GM21717 (cell line): ENCODE measurements around the gene TFPI.

Experiments used
- ATAC-seq: cut with Tn5 transposase; IDR thresholded peaks from one replicate; pipeline ENCODE4 v1.9.1; 2021; ENCODE audit warnings: mild to moderate bottlenecking, moderate library complexity; ENCODE audit not compliant: unreplicated experiment

The TFPI gene

DNA sequence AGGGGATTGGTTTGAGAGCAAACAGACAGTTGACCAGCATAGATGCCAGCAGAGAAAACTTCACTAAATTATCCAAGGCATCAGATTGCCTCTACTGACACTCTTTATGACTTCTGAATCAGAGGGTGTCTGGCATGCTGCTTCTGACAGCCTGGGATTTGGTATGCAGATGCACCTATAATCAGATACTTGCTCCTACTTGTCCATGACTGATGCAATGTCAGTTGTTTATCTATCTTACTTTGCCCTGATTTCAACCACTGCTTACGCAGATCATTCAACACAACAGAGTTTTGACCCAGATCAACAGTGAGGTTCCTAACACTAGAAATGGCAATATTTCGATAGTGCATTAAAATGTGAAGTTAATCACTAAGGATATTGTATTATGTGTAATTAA is 83.5 kb downstream of the TFPI start:
- no peak for ATAC-seq

DNA sequence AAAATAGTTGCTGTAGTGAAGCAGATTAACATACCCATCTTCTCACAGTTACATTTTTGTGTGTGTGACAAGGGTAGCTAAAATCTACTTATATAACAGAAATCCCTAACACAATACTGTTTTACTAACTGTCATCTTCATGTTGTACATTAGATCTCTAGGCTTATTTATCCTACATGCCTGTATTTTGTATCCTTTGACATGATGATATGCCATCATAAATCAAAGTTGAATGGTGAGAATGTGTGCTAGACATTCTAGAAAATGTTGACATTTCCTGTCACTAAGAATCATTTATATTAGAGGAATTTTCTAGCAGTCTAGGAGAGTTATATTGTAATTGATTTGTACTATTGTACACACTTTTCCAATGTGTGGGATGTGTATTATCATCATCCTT is 84.7 kb downstream of the TFPI start:
- no peak for ATAC-seq

DNA sequence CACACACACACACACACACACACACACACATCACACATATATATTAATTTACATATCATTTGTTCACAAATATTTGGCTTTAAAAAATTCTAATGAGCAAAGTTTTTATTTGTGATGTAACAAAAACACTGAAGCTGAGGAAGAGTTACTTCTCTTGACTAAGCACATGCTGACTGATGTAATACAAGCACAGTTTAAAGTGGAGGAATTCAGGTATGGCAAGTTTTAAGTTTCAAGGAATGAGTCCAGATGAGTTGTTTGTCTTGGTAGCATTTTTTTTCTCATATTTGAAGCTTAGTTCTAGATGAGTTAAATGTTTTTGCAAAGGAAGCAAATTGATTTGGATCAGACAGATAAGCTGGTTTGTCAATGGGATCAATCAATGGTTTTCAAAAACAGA is 86.0 kb downstream of the TFPI start:
- ATAC-seq: no peak

DNA sequence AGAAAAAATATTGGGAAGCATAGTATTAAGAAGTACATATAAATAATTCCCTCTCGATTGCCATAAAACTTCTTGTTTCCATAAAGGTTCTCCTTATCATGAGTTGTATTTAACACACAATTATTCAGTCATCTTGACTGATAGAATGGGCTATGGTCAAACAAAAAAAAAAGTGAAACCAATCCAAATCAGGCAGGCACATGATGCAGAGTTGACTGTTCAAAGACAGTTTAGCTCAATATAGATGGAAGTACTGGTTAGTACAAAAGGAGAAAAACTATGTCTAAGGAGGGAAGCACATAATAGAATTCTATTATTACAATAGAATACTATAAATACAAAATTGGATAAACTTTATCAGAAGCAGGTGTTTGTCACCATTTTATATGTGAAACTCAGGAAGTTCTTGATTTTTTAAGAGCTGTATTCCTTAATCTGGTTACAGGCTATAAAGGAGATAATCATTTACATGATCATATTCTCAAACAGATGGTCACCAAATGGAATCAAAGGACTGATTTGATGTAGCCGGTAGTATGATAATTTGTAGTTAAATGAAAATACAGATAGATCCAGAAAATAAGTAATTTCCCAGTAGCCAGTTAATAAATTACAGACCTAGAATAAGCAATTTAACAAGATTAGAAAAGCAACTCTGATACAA is 88.0 kb downstream of the TFPI start:
- peak; percentile 62 for ATAC-seq

DNA sequence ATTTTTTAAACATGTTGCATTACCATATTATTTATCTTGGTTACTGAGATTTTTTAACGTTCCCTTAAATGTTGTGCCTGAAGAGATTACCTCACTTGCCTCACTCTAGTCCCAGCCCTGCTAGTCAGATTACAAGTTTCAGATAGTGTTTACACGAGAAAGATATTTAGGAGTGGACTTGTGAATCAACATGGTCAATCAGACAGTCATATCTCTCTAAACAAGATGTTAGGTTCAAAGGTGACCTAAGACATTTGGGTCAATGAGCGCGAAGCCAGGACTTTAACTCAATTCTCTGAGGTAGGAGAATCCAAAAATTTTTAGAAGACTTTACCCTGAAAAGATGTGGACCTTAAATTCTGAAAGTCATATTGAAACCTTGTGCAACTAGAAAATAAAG is 91.4 kb downstream of the TFPI start:
- ATAC-seq: no peak

DNA sequence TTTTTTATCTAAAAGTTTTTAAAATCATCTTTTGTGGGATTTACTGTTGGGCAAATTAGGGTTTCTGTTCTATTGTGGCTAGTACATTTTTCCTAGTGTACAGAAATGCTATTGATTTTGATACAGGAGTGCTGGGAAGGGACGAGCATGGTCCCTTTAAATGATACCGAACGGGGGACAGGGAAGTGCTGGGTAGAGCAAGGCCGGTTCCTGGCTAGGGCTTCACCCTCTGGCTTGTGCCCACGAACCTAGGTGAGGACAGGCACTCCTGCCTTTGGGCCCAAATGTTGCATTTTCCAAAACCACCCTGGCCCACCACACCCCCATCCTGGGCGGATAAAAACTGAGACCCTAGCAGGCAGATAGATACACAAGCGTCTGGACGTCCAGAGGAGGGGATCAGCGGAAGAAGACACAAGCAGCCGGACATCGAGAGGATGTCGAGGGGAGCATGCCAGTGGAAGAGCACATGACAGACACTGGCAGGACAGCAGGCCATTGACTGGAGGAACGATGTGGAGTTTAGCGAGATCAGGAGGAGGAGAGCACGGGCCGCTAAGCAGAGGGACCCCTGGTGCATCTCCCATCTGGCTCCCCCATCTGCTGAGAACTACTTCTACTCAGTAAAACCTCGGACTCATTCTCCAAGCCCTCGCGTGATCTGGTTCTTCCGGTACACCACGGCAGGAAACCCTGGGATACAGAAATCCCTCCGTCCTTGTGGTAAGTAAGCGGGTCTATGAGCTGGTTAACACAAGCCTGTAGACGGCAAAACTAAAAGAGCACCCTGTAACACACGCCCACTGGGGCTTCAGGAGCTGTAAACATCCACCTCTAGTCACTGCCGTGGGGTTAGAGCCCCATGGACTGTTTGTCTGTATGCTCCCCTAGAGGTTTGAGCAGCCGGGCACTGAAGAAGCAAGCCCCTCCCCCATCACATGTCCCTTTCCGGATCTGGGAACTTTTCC is 92.7 kb downstream of the TFPI start:
- ATAC-seq: no peak

DNA sequence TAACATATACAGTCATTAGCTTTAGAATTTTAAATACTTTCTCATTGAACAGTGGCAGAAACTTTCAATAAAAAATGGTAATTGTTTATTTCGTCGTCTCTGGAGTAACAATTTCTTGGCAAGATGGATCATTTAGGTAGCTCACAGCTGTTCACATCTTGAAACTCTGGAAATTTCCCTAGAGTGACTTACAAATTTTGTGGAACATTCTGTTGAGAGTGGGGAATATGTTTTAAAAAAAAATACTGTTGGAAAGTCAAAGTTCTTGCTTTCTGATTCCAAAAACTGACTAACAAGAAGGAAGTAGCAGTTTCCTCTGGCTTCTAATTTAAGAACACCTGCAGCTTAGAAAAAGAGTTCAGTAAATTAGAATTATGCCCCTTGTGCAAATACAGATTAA is 95.0 kb downstream of the TFPI start:
- ATAC-seq: no peak

DNA sequence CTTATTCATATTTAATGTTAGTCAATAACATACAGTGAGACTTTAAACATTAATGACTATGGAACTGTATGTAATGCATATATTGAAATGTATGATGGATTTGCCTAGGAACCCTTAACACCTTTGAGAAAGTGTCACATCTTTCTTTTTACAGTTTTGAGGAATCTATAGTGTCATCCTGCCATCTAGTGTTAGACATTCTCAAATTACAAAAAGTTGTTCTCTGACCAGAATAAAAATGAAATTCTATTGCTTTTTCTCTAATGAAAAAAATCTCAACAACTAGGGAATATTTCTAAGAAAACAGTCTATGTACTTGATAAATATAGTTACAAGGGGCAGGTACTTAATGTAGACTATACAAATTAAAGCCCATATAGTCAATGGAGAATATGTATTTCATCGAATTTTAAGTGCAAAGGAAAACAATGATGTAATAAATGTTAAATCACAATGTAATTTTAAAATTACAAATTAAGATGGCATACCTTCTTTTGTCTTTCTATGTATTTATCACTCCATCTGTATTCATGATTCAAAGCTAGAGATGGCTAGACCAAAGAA is 101.1 kb downstream of the TFPI start:
- no peak for ATAC-seq

DNA sequence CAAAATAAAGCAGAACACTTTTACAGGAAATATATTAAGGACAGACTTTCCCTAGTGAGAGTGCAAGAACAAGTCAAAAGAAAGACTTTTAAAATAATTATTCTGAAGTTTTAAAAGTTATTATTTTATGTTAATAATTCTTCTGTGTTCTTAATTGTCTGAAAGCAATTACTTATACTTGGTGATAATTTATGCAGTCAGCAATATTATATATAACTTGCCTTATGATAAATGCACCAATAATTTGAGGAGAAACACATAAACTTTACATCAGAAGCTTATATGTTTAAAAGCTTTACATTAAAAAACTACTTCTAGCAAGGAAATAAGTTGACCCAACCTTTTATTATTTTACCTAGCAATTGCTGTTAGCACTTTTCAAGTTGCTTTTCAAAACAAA is 102.7 kb downstream of the TFPI start:
- no peak for ATAC-seq

DNA sequence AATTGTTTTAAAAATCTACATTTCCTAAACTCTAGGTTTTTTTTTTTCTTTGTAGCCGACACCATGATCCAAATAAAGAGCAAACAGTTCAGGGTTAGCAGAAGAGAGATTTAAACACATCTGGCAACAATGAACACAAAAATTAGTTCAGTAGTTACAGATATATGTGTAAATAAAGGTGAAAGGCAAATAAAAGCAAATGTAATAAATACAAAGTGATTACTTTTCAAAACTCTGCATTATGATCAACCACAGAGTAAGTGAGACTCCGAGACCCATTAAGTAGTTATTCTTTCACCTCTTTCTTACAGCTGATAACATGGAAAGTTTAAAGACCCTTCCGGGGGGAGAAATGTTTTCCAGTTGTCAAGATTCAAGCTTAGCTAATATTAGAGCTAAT is 106.9 kb downstream of the TFPI start:
- ATAC-seq: no peak

DNA sequence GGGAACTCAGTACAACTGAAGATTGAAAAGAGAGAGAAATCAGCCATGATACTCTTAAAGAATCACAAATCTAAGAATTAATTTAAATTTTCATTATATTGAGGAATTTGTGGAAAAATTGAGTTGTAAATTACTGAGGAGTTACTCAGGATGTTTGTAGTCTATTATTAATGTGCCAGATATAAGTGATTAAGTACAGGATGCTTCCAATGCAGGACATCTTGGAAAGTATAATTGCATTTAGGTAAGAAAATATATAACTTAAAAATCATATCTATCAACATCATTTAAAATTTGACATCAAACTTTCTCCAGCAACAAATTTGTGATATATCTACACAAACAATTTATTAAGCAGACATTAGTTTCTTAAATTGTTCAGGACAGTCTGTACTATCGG is 107.5 kb downstream of the TFPI start:
- no peak for ATAC-seq

DNA sequence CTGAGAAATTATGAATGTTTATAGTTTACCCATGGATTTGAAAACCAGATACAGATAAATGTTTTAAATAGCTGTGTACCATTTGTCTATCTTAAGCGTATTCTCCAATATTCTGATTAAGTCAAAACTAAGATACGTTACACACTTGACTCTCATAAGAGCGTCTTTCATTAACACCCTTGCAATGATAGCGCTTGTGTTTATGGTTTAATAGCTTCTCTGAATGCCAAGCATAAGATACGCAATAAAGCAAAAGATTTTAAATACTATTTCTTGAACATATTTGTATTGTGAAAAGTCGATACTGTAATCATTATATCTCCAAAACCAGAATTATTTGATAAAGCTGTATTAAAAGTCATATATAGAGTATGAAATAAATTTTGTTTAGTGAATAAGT is 109.2 kb downstream of the TFPI start:
- no peak for ATAC-seq

DNA sequence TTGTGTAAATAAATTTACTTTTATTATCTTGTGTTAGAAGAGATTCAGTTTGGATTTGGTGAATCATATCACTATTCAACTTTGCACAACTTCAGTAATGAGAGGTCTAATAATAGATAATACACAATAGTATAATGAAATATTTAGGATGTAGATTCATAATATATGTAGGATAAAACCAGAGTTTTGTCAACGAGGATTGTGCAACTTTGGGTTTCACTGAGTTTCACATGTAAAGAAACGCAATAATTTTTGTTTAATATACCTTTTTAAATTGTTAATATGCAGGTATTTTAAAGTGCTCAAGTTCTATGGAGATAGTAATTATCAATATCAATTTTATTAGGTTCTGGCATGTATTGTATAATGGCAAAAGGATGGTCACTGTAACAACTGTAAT is 111.5 kb downstream of the TFPI start:
- no peak for ATAC-seq

DNA sequence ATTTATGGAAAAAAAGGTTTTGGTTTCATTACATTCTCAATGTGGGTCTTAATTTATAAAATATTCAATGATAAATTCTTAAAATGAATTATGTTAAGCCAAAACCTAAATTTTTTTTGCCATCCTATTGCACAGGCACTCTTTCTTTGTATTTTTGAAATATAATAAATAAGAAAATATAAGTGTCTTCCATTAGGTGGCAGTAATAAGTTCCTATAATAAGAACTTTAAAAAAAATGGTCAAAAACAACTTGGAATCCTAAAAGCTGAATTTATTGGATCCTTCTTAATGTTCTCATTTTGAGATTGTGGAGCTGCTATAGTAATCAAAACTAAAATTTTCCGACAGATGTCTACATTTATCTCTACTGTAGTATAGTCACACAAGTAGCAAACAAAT is 111.9 kb downstream of the TFPI start:
- no peak for ATAC-seq

DNA sequence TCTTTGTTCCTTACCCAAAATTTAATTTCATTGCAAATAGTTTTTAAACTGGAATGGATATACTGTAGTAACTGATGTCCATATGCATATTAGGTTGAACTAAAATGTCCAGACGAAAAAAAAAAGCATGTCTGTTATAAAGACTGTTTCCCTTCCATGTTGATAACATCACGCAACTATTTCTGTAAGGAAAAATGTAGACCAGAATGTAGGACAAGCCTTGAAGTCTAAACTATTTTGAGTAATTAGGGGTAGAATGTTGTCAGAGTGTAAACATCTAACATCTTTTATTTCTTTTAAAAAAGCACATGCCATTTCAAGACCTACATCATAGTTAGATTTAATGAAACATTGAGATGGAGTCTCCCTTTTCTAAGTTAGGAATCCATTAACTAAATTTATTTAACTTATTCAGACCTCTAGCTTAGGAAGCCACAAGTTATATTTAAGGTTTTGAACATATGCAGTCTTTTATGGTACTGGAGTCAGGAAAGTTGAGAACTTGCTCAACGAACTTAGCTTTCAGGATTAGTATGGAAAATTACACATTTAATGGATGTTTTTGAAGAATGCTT is 114.0 kb downstream of the TFPI start:
- no peak for ATAC-seq

DNA sequence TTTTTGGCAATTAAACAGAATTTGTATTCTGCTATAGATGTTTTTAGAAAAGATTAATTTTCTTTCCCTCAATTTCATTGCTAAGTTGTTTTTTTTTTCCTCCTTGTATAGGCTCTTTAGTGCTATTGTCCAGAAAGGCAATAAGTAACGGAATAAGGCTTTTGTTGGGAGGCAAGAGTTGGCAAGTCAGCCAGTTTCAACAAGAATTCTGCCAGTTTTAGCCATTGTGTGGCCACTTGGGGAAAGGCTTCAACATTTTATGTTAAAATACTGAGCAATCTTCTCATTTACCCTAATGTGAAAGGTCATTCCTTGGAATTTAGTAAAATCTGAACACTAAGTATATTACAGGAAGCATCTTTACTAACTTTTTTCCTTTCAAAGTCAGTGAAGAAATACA is 115.8 kb downstream of the TFPI start:
- ATAC-seq: no peak

DNA sequence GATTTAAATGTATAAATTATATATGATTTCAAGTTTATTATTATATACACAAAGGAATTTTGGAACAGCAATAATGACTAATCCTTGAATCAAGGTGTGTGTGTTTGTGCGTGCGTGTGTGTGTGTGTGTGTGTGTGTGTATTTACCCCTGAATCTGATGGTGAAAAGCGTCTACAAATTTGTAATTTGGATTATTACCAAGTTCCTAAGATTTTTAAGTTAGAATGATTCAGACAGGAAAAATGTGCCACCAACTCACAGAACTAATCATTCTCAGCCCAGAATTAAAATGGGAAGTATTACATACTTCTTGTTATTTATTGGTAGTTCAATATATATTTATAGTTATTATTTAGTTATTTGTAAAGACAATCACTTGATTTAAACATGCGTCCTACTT is 118.5 kb downstream of the TFPI start:
- no peak for ATAC-seq

DNA sequence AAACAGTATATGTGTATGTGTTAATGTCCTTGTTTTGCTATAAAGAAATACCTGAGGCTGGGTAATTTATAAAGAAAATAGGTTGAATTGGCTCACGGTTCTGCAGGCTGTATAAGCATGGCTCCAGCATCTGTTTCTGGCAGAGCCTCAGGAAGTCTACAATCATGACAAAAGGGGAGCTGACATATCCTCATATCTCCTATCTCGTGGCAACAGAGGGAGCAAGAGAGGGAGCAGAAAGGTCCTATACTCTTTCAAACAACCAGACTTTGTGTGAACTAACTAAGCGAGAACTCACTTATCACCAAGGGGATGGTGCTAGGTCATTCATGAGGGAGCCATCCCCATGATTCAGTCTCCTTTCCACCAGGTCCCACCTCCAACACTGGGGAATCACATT is 119.2 kb downstream of the TFPI start:
- no peak for ATAC-seq

DNA sequence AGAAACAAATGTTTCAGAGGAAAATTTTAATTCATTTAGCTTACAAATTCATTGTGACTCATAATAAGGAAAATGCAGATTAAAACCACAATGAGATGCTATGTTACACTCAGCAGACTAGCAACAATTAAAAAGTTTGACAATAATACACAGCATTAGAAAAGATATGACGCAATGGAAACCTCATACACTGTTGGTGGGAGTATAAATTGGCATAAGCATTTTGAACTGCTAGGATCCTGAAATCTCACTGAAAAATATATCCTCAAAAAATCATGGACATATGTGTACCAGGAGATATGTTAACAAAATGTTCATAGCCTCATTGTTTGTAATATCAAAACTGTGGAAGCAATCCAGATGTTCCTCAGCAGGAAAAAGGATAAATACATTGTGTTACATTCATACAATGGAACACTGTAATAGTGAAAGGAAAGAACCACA is 119.9 kb downstream of the TFPI start:
- ATAC-seq: no peak

DNA sequence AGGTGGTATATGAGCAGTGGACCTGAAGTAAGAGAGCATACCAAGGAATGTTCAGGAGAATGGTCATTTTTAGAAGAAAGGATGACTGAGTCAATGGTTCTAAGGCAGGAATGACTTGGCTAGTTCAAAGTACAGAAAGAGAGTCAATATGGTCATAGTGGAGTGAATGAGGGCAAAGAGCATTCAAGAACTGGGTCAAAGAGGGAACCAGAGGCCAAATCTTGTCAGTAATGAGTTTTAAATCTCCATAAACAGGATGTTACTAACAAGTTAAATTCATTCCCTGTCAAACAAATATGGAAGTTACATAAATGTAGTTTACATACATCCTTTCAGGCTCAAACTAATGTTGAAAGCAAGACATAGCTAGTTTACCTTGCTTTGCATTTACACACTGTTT is 122.3 kb downstream of the TFPI start:
- ATAC-seq: no peak

DNA sequence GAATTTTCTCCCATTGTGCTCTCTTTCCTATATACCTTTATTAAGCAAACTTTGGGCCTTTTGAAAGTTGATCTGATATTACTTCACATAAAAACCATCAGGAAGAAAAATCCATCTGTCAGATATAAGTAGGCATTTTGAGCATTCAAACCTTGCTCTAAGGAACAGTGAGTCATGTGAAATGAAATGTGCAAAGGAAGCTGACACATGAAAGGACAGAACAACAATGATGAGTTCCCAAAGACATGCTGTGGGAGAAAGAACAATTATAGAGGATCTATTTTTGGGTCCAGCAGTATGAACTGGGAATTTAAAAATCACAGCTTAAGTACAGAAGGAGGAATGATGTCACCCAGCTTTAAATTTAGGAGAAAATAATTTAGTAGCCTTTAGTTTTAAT is 124.2 kb downstream of the TFPI start:
- no peak for ATAC-seq

DNA sequence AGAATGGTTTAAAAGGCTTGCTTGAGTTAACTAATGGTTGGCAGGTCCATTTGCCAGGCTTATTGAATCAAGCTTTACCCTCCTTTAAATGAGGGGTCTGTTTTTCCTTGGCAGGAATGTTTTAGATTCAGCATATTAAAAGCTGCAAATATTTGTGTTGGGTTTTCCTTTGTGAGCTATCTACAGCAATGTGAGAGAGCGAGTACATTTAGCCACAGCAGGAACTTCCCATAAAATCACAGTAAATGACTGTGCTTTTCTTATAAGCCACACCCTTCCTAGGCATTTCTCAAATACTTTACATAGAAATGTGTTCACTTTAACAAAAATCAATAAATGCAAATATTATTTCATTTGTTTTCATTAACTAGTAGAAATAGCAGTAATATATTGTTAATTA is 130.1 kb downstream of the TFPI start:
- no peak for ATAC-seq
